ENCODE data around the gene RERGL. TPM values are rescaled to one million over a fixed set of nuclear protein-coding genes. Genes with fewer than 3 reads are reported as not detected.

The RERGL gene
- total and polyA plus RNA-seq, 2 experiments from 2014 or later: not detected

- no peaks in the 10 kb centered on the region for H3K4me1 ChIP-seq (ENCODE audit: low read depth)
- DNase-seq (ENCODE audit: low read depth in 1 of 2, low spot score in 1 of 2): no peak
- no peak for TF ChIP-seq CTCF (IDR thresholded peaks at IDR 0.05; ENCODE audit: low read depth, low read length)
- H3K4me3 ChIP-seq: no peak overlapping the region
- H3K27ac ChIP-seq: no peak overlapping the region
- no peaks in the 10 kb centered on the region for H3K36me3 ChIP-seq
- no peaks in the 10 kb centered on the region for H3K9me3 ChIP-seq (ENCODE audit: low read depth)
- no peaks in the 10 kb centered on the region for H3K27me3 ChIP-seq
Observed at GRCh38 chr12:18079541-18080246, 10.3 kb downstream of the RERGL start.

- no peak for DNase-seq (ENCODE audit: low read depth in 1 of 2, low spot score in 1 of 2)
- H3K27me3 ChIP-seq: no peaks in the 10 kb centered on the region
- H3K4me3 ChIP-seq: no peak overlapping the region
- TF ChIP-seq CTCF (IDR thresholded peaks at IDR 0.05; ENCODE audit: low read depth, low read length): no peak
- H3K36me3 ChIP-seq: no peaks in the 10 kb centered on the region
- H3K9me3 ChIP-seq (ENCODE audit: low read depth): no peaks in the 10 kb centered on the region
- no peak overlapping the region for H3K27ac ChIP-seq
- H3K4me1 ChIP-seq (ENCODE audit: low read depth): no peaks in the 10 kb centered on the region
Observed at GRCh38 chr12:18074001-18074400, 16.0 kb downstream of the RERGL start.

GRCh38 chr12:18072723-18073122, 17.3 kb downstream of the RERGL start:
- no peaks in the 10 kb centered on the region for H3K4me1 ChIP-seq (ENCODE audit: low read depth)
- DNase-seq (ENCODE audit: low read depth in 1 of 2, low spot score in 1 of 2): no peak
- H3K36me3 ChIP-seq: no peaks in the 10 kb centered on the region
- H3K9me3 ChIP-seq (ENCODE audit: low read depth): no peaks in the 10 kb centered on the region
- H3K4me3 ChIP-seq: no peak overlapping the region
- H3K27ac ChIP-seq: no peak overlapping the region
- H3K27me3 ChIP-seq: no peaks in the 10 kb centered on the region
- TF ChIP-seq CTCF (IDR thresholded peaks at IDR 0.05; ENCODE audit: low read depth, low read length): no peak

GRCh38 chr12:18071336-18071735, 18.7 kb downstream of the RERGL start:
- no peaks in the 10 kb centered on the region for H3K27me3 ChIP-seq
- H3K4me1 ChIP-seq (ENCODE audit: low read depth): no peaks in the 10 kb centered on the region
- TF ChIP-seq CTCF (IDR thresholded peaks at IDR 0.05; ENCODE audit: low read depth, low read length): no peak
- H3K4me3 ChIP-seq: no peak overlapping the region
- DNase-seq (ENCODE audit: low read depth in 1 of 2, low spot score in 1 of 2): no peak
- H3K9me3 ChIP-seq (ENCODE audit: low read depth): no peaks in the 10 kb centered on the region
- no peaks in the 10 kb centered on the region for H3K36me3 ChIP-seq
- no peak overlapping the region for H3K27ac ChIP-seq

GRCh38 chr12:18068355-18068754, 21.6 kb downstream of the RERGL start:
- H3K4me1 ChIP-seq (ENCODE audit: low read depth): no peaks in the 10 kb centered on the region
- DNase-seq (ENCODE audit: low read depth in 1 of 2, low spot score in 1 of 2): no peak
- H3K36me3 ChIP-seq: no peaks in the 10 kb centered on the region
- H3K27me3 ChIP-seq: no peaks in the 10 kb centered on the region
- H3K9me3 ChIP-seq (ENCODE audit: low read depth): no peaks in the 10 kb centered on the region
- no peak overlapping the region for H3K27ac ChIP-seq
- TF ChIP-seq CTCF (IDR thresholded peaks at IDR 0.05; ENCODE audit: low read depth, low read length): no peak
- H3K4me3 ChIP-seq: no peak overlapping the region
